ENCODE measurements around the gene MFAP4. TPM values are rescaled to one million over a fixed set of nuclear protein-coding genes. Genes with fewer than 3 reads are reported as not detected.

MFAP4 gene
- total and polyA plus RNA-seq, 5 donors, result 92.8 to 160 (median 119) TPM

DNA sequence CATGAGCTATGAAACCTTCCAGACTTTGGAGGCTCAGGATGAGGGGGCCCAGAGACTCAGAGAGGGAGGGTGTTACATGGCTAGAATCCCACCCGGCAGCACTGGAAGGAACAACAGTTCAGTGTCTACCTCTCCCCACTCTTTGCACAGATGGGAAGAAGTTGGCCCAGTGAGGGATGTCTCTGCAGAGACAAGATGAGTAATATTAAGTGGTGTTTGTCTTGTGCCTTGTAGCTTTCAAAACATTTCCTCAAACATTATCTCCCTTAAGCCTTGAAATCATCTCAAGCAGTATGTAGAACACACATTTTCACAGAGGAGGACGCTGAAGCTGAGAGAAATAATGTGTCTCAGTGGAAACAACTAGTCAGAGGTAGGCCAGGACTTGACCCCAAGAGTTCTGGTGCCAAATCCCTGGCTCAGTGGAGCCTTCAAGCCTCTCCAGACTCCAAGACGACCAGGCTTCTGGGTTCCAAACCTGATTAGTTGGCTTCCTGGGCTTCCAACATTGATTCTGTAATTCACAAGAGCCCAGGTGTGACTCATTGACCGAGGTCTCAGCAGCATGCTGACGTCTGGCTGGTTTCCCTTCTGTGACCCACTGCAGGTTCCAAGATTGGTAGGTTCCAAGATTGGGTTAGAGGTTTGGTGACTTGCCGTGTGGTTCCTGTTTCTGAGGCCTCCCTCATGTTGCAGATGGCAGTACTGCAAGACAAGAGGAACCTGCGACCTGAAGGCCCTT lies 31.4 kb upstream of the MFAP4 start:
- Histone ChIP-seq H3K4me1 (ENCODE audit: control insufficient read depth, insufficient read depth, low read length) (no peaks in the 10 kb centered on the region), H3K4me3 (ENCODE audit: low read length) (no peak overlapping the region), H3K27me3 (ENCODE audit: control insufficient read depth, insufficient read depth) (no peaks in the 10 kb centered on the region), H3K9me3 (ENCODE audit: control insufficient read depth, low read length) (no peaks in the 10 kb centered on the region), H3K27ac (ENCODE audit: low read length) (no peak overlapping the region)
- DNase-seq, result peak in 2 of 3 donors; percentile 35 to 36
- whole genome bisulfite sequencing, result 54% methylated on average over 7 of the region's 7 CpGs
- intact Hi-C loops (cut with DNase I), result no loop called here
- peak in 1 of 2 donors; percentile 48 for ATAC-seq

GRCh38 chr17:19417611-19418010 lies 30.6 kb upstream of the MFAP4 start:
- intact Hi-C loops (cut with DNase I), result no loop called here
- DNase-seq (peak in 1 of 3 donors; percentile 1), ATAC-seq (no peak)
- 60% methylated on average over 3 of the region's 3 CpGs for WGBS
- no peaks in the 10 kb centered on the region for H3K9me3 ChIP-seq (ENCODE audit: control insufficient read depth, low read length)
- H3K4me3 ChIP-seq (ENCODE audit: low read length), result no peak overlapping the region
- H3K27ac ChIP-seq (ENCODE audit: low read length), result no peak overlapping the region
- no peaks in the 10 kb centered on the region for H3K27me3 ChIP-seq (ENCODE audit: control insufficient read depth, insufficient read depth)
- no peaks in the 10 kb centered on the region for H3K4me1 ChIP-seq (ENCODE audit: control insufficient read depth, insufficient read depth, low read length)

- Histone ChIP-seq H3K4me1 (ENCODE audit: control insufficient read depth, insufficient read depth, low read length) (no peaks in the 10 kb centered on the region), H3K9me3 (ENCODE audit: control insufficient read depth, low read length) (no peaks in the 10 kb centered on the region), H3K4me3 (ENCODE audit: low read length) (no peak overlapping the region), H3K27me3 (ENCODE audit: control insufficient read depth, insufficient read depth) (no peaks in the 10 kb centered on the region), H3K27ac (ENCODE audit: low read length) (no peak overlapping the region)
- intact Hi-C loops (cut with DNase I), result no loop called here
- DNase-seq, result no peak
- WGBS, result 93% methylated on average over 18 of the region's 18 CpGs
- no peak for ATAC-seq
Measured at GRCh38 chr17:19415806-19416775, 29.1 kb upstream of the MFAP4 start.

DNA sequence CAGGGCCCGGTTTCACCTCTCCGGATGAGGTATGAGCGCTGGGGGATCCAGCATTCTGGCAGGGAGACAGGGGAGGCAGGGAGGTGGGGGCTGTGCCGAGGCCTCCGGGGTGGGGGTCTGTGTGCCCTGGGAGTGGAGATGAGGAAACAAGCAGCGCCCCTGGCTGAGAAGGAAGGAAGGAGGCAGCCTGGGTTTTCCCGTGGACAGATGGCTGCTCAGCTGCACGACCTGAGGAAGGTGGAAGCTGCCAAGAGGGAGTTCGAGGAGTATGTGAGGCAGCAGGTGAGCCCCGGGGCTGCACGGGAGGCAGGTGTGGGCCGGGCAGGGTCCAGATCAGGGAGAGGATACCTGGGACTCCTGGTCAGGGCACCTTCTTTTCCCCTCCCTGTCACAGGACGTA lies 28.3 kb upstream of the MFAP4 start:
- H3K4me3 ChIP-seq (ENCODE audit: low read length), result no peak overlapping the region
- ATAC-seq, result no peak
- 74% methylated on average over 13 of the region's 13 CpGs for WGBS

DNA sequence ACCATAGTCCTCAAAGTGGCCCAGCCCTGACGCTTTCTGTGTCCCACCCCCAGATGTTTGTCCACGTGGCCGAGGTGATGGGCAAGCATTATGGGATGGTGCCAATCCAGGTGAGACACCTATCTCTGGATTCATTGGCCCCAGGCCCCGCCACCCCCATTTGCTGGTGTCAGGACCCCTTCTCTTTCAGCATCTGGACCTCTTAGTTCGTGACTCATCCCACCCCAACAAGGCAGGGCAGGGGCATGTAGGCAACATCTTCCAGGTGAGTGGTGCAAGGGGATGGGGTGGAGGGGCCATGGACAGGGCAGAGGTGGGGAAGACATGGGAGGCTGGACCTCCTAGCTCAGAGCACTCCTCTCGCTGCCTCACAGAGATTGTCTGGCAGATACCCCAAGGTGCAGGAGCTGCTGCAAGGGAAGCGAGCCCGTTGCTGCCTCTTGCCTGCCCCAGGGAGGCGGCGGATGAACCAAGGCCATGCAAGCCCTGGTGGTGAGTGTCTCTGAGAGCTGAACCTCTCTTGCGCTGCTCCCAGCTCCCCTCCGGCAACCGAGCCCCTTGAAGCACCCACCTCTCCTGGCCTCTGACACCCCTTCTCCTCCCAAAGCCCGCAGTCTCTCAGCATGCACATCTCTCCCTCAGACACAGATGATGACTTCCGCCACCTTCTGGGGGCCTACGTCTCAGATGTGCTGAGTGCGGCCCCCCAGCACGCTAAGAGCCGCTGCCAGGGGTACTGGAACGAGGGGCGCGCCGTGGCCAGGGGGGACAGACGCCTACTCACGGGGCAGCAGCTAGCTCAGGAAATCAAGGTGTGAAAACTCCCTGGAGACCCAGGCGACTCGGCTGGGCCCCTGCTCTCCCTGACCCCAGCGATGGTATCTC lies 27.6 kb upstream of the MFAP4 start:
- Histone ChIP-seq H3K4me3 (ENCODE audit: low read length) (no peak overlapping the region), H3K27ac (ENCODE audit: low read length) (no peak overlapping the region), H3K9me3 (ENCODE audit: control insufficient read depth, low read length) (no peaks in the 10 kb centered on the region), H3K4me1 (ENCODE audit: control insufficient read depth, insufficient read depth, low read length) (no peaks in the 10 kb centered on the region), H3K27me3 (ENCODE audit: control insufficient read depth, insufficient read depth) (no peaks in the 10 kb centered on the region)
- intact Hi-C loops (cut with DNase I), result no loop called here
- 88% methylated on average over 28 of the region's 28 CpGs for WGBS
- ATAC-seq, result no peak
- no peak for DNase-seq

More for the DNA sequence above, 28.3 kb upstream of the MFAP4 start:
- intact Hi-C loops (cut with DNase I), result no loop called here
- no peak overlapping the region for H3K27ac ChIP-seq (ENCODE audit: low read length)
- DNase-seq, result no peak
- H3K4me1 ChIP-seq (ENCODE audit: control insufficient read depth, insufficient read depth, low read length), result no peaks in the 10 kb centered on the region
- no peaks in the 10 kb centered on the region for H3K9me3 ChIP-seq (ENCODE audit: control insufficient read depth, low read length)
- no peaks in the 10 kb centered on the region for H3K27me3 ChIP-seq (ENCODE audit: control insufficient read depth, insufficient read depth)

GRCh38 chr17:19413761-19414160 lies 26.8 kb upstream of the MFAP4 start:
- DNase-seq, result peak in 1 of 3 donors; percentile 5
- no peaks in the 10 kb centered on the region for H3K9me3 ChIP-seq (ENCODE audit: control insufficient read depth, low read length)
- no peaks in the 10 kb centered on the region for H3K4me1 ChIP-seq (ENCODE audit: control insufficient read depth, insufficient read depth, low read length)
- intact Hi-C loops (cut with DNase I), result no loop called here
- H3K27me3 ChIP-seq (ENCODE audit: control insufficient read depth, insufficient read depth), result no peaks in the 10 kb centered on the region
- H3K4me3 ChIP-seq (ENCODE audit: low read length), result no peak overlapping the region
- ATAC-seq, result no peak
- no peak overlapping the region for H3K27ac ChIP-seq (ENCODE audit: low read length)
- 83% methylated on average over 5 of the region's 5 CpGs for WGBS

DNA sequence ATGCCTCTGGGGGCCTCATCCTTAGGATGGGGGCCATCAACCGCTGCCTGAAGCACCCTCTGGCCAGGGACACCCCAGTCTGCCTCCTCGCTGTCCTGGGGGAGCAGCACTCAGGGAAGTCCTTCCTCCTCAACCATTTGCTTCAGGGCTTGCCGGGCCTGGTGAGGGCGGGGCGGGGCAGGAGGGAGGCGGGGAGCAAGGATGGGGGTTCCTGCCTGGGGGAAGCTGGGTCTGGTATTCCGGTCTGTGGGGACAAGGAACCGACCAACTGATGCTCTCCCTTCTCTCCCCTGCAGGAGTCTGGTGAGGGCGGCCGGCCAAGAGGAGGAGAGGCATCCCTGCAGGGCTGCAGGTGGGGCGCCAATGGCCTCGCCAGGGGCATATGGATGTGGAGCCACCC lies 26.0 kb upstream of the MFAP4 start:
- peak in 1 of 3 donors; percentile 30 for DNase-seq
- WGBS, result 88% methylated on average over 12 of the region's 12 CpGs
- intact Hi-C loops (cut with DNase I), result no loop called here
- no peaks in the 10 kb centered on the region for H3K27me3 ChIP-seq (ENCODE audit: control insufficient read depth, insufficient read depth)
- H3K4me3 ChIP-seq (ENCODE audit: low read length), result no peak overlapping the region
- H3K4me1 ChIP-seq (ENCODE audit: control insufficient read depth, insufficient read depth, low read length), result no peaks in the 10 kb centered on the region
- ATAC-seq, result no peak
- H3K9me3 ChIP-seq (ENCODE audit: control insufficient read depth, low read length), result no peaks in the 10 kb centered on the region
- H3K27ac ChIP-seq (ENCODE audit: low read length), result no peak overlapping the region

GRCh38 chr17:19412510-19412909 lies 25.5 kb upstream of the MFAP4 start:
- no peaks in the 10 kb centered on the region for H3K9me3 ChIP-seq (ENCODE audit: control insufficient read depth, low read length)
- H3K4me3 ChIP-seq (ENCODE audit: low read length), result no peak overlapping the region
- peak in 1 of 3 donors; percentile 40 for DNase-seq
- no peaks in the 10 kb centered on the region for H3K27me3 ChIP-seq (ENCODE audit: control insufficient read depth, insufficient read depth)
- 94% methylated on average over 16 of the region's 16 CpGs for WGBS
- H3K4me1 ChIP-seq (ENCODE audit: control insufficient read depth, insufficient read depth, low read length), result no peaks in the 10 kb centered on the region
- no peak for ATAC-seq
- H3K27ac ChIP-seq (ENCODE audit: low read length), result no peak overlapping the region
- intact Hi-C loops (cut with DNase I), result no loop called here

- peak in 1 of 3 donors; percentile 41 for DNase-seq
- H3K9me3 ChIP-seq (ENCODE audit: control insufficient read depth, low read length), result no peaks in the 10 kb centered on the region
- H3K27me3 ChIP-seq (ENCODE audit: control insufficient read depth, insufficient read depth), result no peaks in the 10 kb centered on the region
- peak overlapping the region; percentile 5 for H3K4me3 ChIP-seq (ENCODE audit: low read length)
- 55% methylated on average over 9 of the region's 9 CpGs for WGBS
- no peaks in the 10 kb centered on the region for H3K4me1 ChIP-seq (ENCODE audit: control insufficient read depth, insufficient read depth, low read length)
- intact Hi-C loops (cut with DNase I), result no loop called here
- H3K27ac ChIP-seq (ENCODE audit: low read length), result no peak overlapping the region
- peak; percentile 20 to 25 for ATAC-seq
Measured at GRCh38 chr17:19411631-19412030, 24.6 kb upstream of the MFAP4 start.

DNA sequence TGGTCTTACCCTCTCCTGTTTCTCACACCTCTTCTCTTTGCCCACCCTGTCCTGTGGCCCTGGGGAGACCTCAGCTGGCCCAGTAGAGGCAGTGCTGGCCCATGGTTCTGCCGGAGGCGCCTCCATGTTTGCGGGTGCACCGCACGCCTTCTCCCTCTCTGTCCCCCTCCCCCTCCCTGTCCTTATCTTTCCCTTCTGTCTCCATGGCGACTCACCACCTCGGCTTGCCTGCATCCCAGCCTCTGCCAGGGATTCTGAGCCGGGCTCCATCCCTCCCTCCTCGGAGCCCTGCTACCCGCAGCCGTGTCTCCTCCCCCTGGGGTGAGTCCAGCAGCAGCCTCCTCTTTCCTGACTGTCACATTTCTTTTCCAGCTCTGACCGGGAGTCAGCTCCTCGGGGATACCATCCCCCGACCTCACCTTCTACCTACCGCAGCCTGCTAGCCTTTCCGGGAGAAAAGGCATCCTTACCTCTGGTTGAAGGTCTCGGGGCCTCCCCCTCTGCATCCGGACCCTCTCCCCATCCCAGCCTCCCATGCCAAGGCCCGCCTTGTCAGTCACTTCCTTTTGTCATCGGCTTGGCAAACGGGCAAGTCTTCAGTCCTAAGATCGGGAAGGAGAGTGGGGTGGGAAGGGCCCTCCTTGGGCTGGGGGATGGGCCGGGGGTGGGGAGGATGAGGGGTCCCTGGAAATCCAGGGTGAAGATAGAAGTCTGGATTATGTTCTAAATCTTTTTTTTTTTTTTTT lies 24.1 kb upstream of the MFAP4 start, which contains the start of gene RNF112:
RNF112 (plus strand) TSS at position 358 of the 746 bp plus-strand sequence; CDS start at position 535, 177 bp downstream.
- no peaks in the 10 kb centered on the region for H3K9me3 ChIP-seq (ENCODE audit: control insufficient read depth, low read length)
- H3K4me1 ChIP-seq (ENCODE audit: control insufficient read depth, insufficient read depth, low read length), result no peaks in the 10 kb centered on the region
- H3K27ac ChIP-seq (ENCODE audit: low read length), result no peak within 1 kb of the TSS
- 23% methylated on average over 23 of the region's 23 CpGs for WGBS
- intact Hi-C loops (cut with DNase I), result no loop called here
- H3K27me3 ChIP-seq (ENCODE audit: control insufficient read depth, insufficient read depth), result no peaks in the 10 kb centered on the region
- peak within 1 kb of the TSS; percentile 5 for H3K4me3 ChIP-seq (ENCODE audit: low read length)
- DNase-seq (peak; percentile 63 to 84 (median 80)), ATAC-seq (peak; percentile 54 to 56)

Data from right cardiac atrium (tissue), 5 donors.